HG02870 (cell line): ENCODE results near the gene GIMAP1.

Experiments used
- ATAC-seq: cut with Tn5 transposase; IDR thresholded peaks from one replicate; pipeline ENCODE4 v1.9.1; 2021; ENCODE audit warnings: mild to moderate bottlenecking, moderate library complexity; ENCODE audit not compliant: unreplicated experiment

Gene GIMAP1

GRCh38 chr7:150721970-150722373 lies 5.6 kb downstream of the GIMAP1 start:
- no peak for ATAC-seq

GRCh38 chr7:150722431-150722931 lies 6.1 kb downstream of the GIMAP1 start:
- no peak for ATAC-seq

- ATAC-seq, result no peak
Measured at GRCh38 chr7:150723467-150723866, 7.1 kb downstream of the GIMAP1 start.

- ATAC-seq, result no peak
Measured at GRCh38 chr7:150727381-150727780, 11.0 kb downstream of the GIMAP1 start.

GRCh38 chr7:150728011-150728410 lies 11.6 kb downstream of the GIMAP1 start:
- no peak for ATAC-seq

GRCh38 chr7:150728609-150729008 lies 12.2 kb downstream of the GIMAP1 start:
- ATAC-seq, result no peak

- no peak for ATAC-seq
Measured at GRCh38 chr7:150731916-150732315, 15.5 kb downstream of the GIMAP1 start.

GRCh38 chr7:150732786-150733481 lies 16.5 kb downstream of the GIMAP1 start:
- ATAC-seq, result no peak

GRCh38 chr7:150733482-150734095 lies 17.2 kb downstream of the GIMAP1 start:
- no peak for ATAC-seq

GRCh38 chr7:150734254-150734653 lies 17.8 kb downstream of the GIMAP1 start:
- peak; percentile 43 for ATAC-seq

GRCh38 chr7:150735596-150736358 lies 19.4 kb downstream of the GIMAP1 start:
- ATAC-seq, result no peak

- ATAC-seq, result no peak
Measured at GRCh38 chr7:150736864-150737263, 20.5 kb downstream of the GIMAP1 start.

- no peak for ATAC-seq
Measured at GRCh38 chr7:150737265-150738055, 21.0 kb downstream of the GIMAP1 start, which contains the start of gene GIMAP5. TSS of gene GIMAP5 (plus strand) at chr7:150737418. CDS start at chr7:150740885, 3,467 bp downstream.

GRCh38 chr7:150738092-150738491 lies 21.7 kb downstream of the GIMAP1 start:
- no peak for ATAC-seq

GRCh38 chr7:150738591-150739001 lies 22.2 kb downstream of the GIMAP1 start:
- no peak for ATAC-seq

GRCh38 chr7:150739033-150739432 lies 22.6 kb downstream of the GIMAP1 start:
- ATAC-seq, result no peak

GRCh38 chr7:150740053-150740452 lies 23.6 kb downstream of the GIMAP1 start:
- ATAC-seq, result no peak

- no peak for ATAC-seq
Measured at GRCh38 chr7:150742286-150742968, 26.0 kb downstream of the GIMAP1 start.

GRCh38 chr7:150744041-150744656 lies 27.7 kb downstream of the GIMAP1 start:
- no peak for ATAC-seq

- ATAC-seq, result no peak
Measured at GRCh38 chr7:150745086-150745485, 28.7 kb downstream of the GIMAP1 start.
